Fibroblast of lung (primary cell): Measurements from ENCODE around the gene RAC3. TPM values are rescaled to one million over a fixed set of nuclear protein-coding genes. Genes with fewer than 3 reads are reported as not detected.

ENCODE experiments used
- DNase-seq, 2 donors: peaks; one replicate each; pipeline versions ENCODE4 v3.0.0 to v3.0.0-alpha.2; 2010; ENCODE audit warnings: low read depth in 2 of 2
- H2AFZ ChIP-seq: 2 replicates; pipeline ENCODE4 v1.5.1; 2012; ENCODE audit warnings: low read length, control low read depth, inconsistent platforms
- H3K27ac ChIP-seq: 2 replicates; pipeline ENCODE4 v1.5.1; 2011; ENCODE audit warnings: low read length, control low read depth; ENCODE audit not compliant: insufficient read depth
- H3K27me3 ChIP-seq: 2 replicates; pipeline ENCODE4 v1.5.1; 2011; ENCODE audit warnings: mild to moderate bottlenecking, low read length; ENCODE audit not compliant: control insufficient read depth, insufficient read depth
- H3K36me3 ChIP-seq: 2 replicates; pipeline ENCODE4 v1.5.1; 2011; ENCODE audit warnings: low read length; ENCODE audit not compliant: control insufficient read depth, insufficient read depth
- H3K4me1 ChIP-seq: 2 replicates; pipeline ENCODE4 v1.5.1; 2011; ENCODE audit warnings: low read length; ENCODE audit not compliant: control insufficient read depth, insufficient read depth; ENCODE audit errors: extremely low read depth
- H3K4me2 ChIP-seq: 2 replicates; pipeline ENCODE4 v1.5.1; 2011; ENCODE audit warnings: low read length, control low read depth; ENCODE audit not compliant: insufficient read depth; ENCODE audit errors: extremely low read depth
- H3K4me3 ChIP-seq, 4 experiments: fragments of 200-600 bp in 1 of 4; sonication (generic) in 1 of 4; replicated peaks in 1 of 4; 2 replicates each; pipeline ENCODE4 v1.5.1; 2011 to 2016; ENCODE audit warnings: low read length in 4 of 4, low read depth in 3 of 4, mild to moderate bottlenecking in 3 of 4, control low read depth in 2 of 4, inconsistent platforms in 1 of 4, mixed read lengths in 1 of 4; ENCODE audit not compliant: insufficient read depth in 1 of 4; ENCODE audit errors: control extremely low read depth in 1 of 4
- H3K79me2 ChIP-seq: 2 replicates; pipeline ENCODE4 v1.5.1; 2012; ENCODE audit warnings: mild to moderate bottlenecking, low read length, inconsistent platforms; ENCODE audit not compliant: control insufficient read depth, insufficient read depth
- H3K9ac ChIP-seq: 2 replicates; pipeline ENCODE4 v1.5.1; 2011; ENCODE audit warnings: mild to moderate bottlenecking, low read length, control low read depth; ENCODE audit not compliant: insufficient read depth
- H3K9me3 ChIP-seq: 2 replicates; pipeline ENCODE4 v1.5.1; 2012; ENCODE audit warnings: low read depth, low read length; ENCODE audit not compliant: control insufficient read depth, insufficient read depth
- H4K20me1 ChIP-seq: 2 replicates; pipeline ENCODE4 v1.5.1; 2011; ENCODE audit warnings: low read length; ENCODE audit not compliant: control insufficient read depth, insufficient read depth; ENCODE audit errors: extremely low read depth
- CTCF ChIP-seq, 2 donors: IDR thresholded peaks in 1 of 2; conservative IDR thresholded peaks in 1 of 2; 1 replicate in 1 of 2; 2 replicates in 1 of 2; pipeline ENCODE4 v1.5.1; 2011 to 2012; ENCODE audit warnings: low read length in 2 of 2, control low read depth in 1 of 2, inconsistent platforms in 1 of 2, low read depth in 1 of 2, mild to moderate bottlenecking in 1 of 2
- EZH2 ChIP-seq: IDR thresholded peaks from 2 replicates; pipeline ENCODE4 v1.5.1; 2012; ENCODE audit warnings: low read length, control low read depth, mild to moderate bottlenecking; ENCODE audit errors: missing control alignments
- polyA plus RNA-seq, 2 donors: library from polyadenylated mRNA; depleted of rRNA in 1 of 2; stranded (reverse) in 1 of 2; unstranded in 1 of 2; fragments of >200 nt; gene quantifications; 2 replicates each; pipeline ENCODE4 v1.2.1, GENCODE V29; 2011 to 2012; ENCODE audit warnings: missing spikeins in 1 of 2
- total RNA-seq: library from RNA; depleted of rRNA; stranded (reverse); fragments of >200 nt; gene quantifications from 2 replicates; pipeline ENCODE4 v1.2.1, GENCODE V29; 2014

Gene RAC3
- total and polyA plus RNA-seq, 2 donors (not counting 1 experiment from before 2014, with no cell fraction given): 4.3 to 6.6 TPM

GRCh38 chr17:82013341-82013740 is 18.1 kb upstream of the RAC3 start:
- H3K9me3 ChIP-seq: no peaks in the 10 kb centered on the region
- no peak overlapping the region for H3K4me3 ChIP-seq
- no peaks in the 10 kb centered on the region for H3K4me1 ChIP-seq
- no peak overlapping the region for H3K4me2 ChIP-seq
- H3K9ac ChIP-seq: no peak overlapping the region
- H3K27me3 ChIP-seq: no peaks in the 10 kb centered on the region
- TF ChIP-seq CTCF (conservative IDR thresholded peaks at IDR 0.05 in 1 of 2, IDR thresholded peaks at IDR 0.05 in 1 of 2; ENCODE audit: low read depth in 1 of 2, low read length in 2 of 2) (no peak), EZH2 (no peak)
- H4K20me1 ChIP-seq: no peaks in the 10 kb centered on the region
- no peaks in the 10 kb centered on the region for H3K79me2 ChIP-seq
- DNase-seq: peak in 1 of 2 donors; percentile 36
- H2AFZ ChIP-seq: no peak overlapping the region
- peaks cover 2% of the 10 kb centered on the region for H3K36me3 ChIP-seq
- H3K27ac ChIP-seq: peak overlapping the region; percentile 38

GRCh38 chr17:82013772-82014321 is 17.6 kb upstream of the RAC3 start:
- Histone ChIP-seq H3K27ac (no peak overlapping the region), H2AFZ (no peak overlapping the region), H3K79me2 (no peaks in the 10 kb centered on the region), H3K4me3 (no peak overlapping the region), H3K4me2 (no peak overlapping the region), H3K9me3 (no peaks in the 10 kb centered on the region), H3K4me1 (no peaks in the 10 kb centered on the region), H4K20me1 (no peaks in the 10 kb centered on the region), H3K9ac (peak overlapping the region; percentile 7), H3K36me3 (peaks cover 3% of the 10 kb centered on the region), H3K27me3 (no peaks in the 10 kb centered on the region)
- DNase-seq: no peak
- TF ChIP-seq EZH2 (no peak), CTCF (conservative IDR thresholded peaks at IDR 0.05 in 1 of 2, IDR thresholded peaks at IDR 0.05 in 1 of 2; ENCODE audit: low read depth in 1 of 2, low read length in 2 of 2) (no peak)

- H3K9ac ChIP-seq: no peak overlapping the region
- no peaks in the 10 kb centered on the region for H3K4me1 ChIP-seq
- H3K79me2 ChIP-seq: no peaks in the 10 kb centered on the region
- H3K27ac ChIP-seq: no peak overlapping the region
- no peak overlapping the region for H3K4me3 ChIP-seq
- H3K4me2 ChIP-seq: no peak overlapping the region
- H4K20me1 ChIP-seq: no peaks in the 10 kb centered on the region
- no peaks in the 10 kb centered on the region for H3K27me3 ChIP-seq
- H2AFZ ChIP-seq: no peak overlapping the region
- DNase-seq: no peak
- H3K9me3 ChIP-seq: no peaks in the 10 kb centered on the region
- TF ChIP-seq EZH2: no peak
- TF ChIP-seq CTCF (conservative IDR thresholded peaks at IDR 0.05 in 1 of 2, IDR thresholded peaks at IDR 0.05 in 1 of 2; ENCODE audit: low read depth in 1 of 2, low read length in 2 of 2): no peak
- peaks cover 4% of the 10 kb centered on the region for H3K36me3 ChIP-seq
Measured at GRCh38 chr17:82014432-82014831, 17.0 kb upstream of the RAC3 start.
